Thyroid gland (tissue), 4 donors: ENCODE data around the gene SELENOT. TPM values are rescaled to one million over a fixed set of nuclear protein-coding genes. Genes with fewer than 3 reads are reported as not detected.
A peak's percentile ranks its signal among the peaks of the same experiment; 100 is the strongest.

ENCODE experiments used
- DNase-seq, 2 donors: peaks; one replicate each; pipeline ENCODE4 v3.0.0-alpha.2; 2019
- H3K27ac ChIP-seq, 3 donors: fragments of 200-600 bp; sonication (generic); 1 replicate in 2 of 3; 2 replicates in 1 of 3; pipeline ENCODE4 v1.5.1; 2016 to 2019; ENCODE audit warnings: mild to moderate bottlenecking in 1 of 3, moderate library complexity in 1 of 3
- H3K27me3 ChIP-seq: fragments of 200-600 bp; sonication (generic); one replicate; pipeline ENCODE4 v1.5.1; 2019
- H3K36me3 ChIP-seq, 2 donors: fragments of 200-600 bp; sonication (generic); one replicate each; pipeline ENCODE4 v1.5.1; 2016 to 2019
- H3K4me1 ChIP-seq, 2 donors: fragments of 200-600 bp; sonication (generic); one replicate each; pipeline ENCODE4 v1.5.1; 2017 to 2019
- H3K4me3 ChIP-seq, 3 donors: fragments of 200-600 bp; sonication (generic); replicated peaks in 1 of 3; 1 replicate in 2 of 3; 2 replicates in 1 of 3; pipeline ENCODE4 v1.5.1; 2016; ENCODE audit warnings: mild to moderate bottlenecking in 1 of 3
- H3K9me3 ChIP-seq: fragments of 200-600 bp; sonication (generic); one replicate; pipeline ENCODE4 v1.5.1; 2017
- POLR2A ChIP-seq, 2 donors: fragments of 450-650 bp; IDR thresholded peaks; one replicate each; pipeline ENCODE4 v1.6.1; 2017; ENCODE audit warnings: antibody characterized with exemption in 2 of 2, mild to moderate bottlenecking in 2 of 2, moderate library complexity in 1 of 2
- WGBS, 2 donors: methylation state at CpG; one replicate each; pipeline ENCODE4 v1.1.5; 2017; 5-methylcytosine and 5-hydroxymethylcytosine counted together
- intact Hi-C: fragments of 100-400 bp; cut with DNase I; formaldehyde crosslinking; loops from one replicate; pipeline ENCODE4 v1.15.1; 2023
- total RNA-seq, 4 donors: library from RNA; depleted of rRNA; stranded (reverse); fragments of >200 nt; gene quantifications; one replicate each; pipeline ENCODE4 v1.2.3, GENCODE V29; 2016
- TF ChIP-seq, protein P1 (sequence below), 6 experiments: fragments of 200-600 bp in 3 of 6; fragments of 450-650 bp in 3 of 6; sonication (generic) in 3 of 6; IDR thresholded peaks; one replicate each; pipeline ENCODE4 v1.5.1; 2016 to 2019; ENCODE audit warnings: antibody characterized with exemption in 6 of 6, mild to moderate bottlenecking in 2 of 6, inconsistent platforms in 1 of 6, moderate library complexity in 1 of 6

SELENOT gene
- total RNA-seq, 4 donors from 2014 or later = 98.8 to 168 (median 137) TPM

DNA sequence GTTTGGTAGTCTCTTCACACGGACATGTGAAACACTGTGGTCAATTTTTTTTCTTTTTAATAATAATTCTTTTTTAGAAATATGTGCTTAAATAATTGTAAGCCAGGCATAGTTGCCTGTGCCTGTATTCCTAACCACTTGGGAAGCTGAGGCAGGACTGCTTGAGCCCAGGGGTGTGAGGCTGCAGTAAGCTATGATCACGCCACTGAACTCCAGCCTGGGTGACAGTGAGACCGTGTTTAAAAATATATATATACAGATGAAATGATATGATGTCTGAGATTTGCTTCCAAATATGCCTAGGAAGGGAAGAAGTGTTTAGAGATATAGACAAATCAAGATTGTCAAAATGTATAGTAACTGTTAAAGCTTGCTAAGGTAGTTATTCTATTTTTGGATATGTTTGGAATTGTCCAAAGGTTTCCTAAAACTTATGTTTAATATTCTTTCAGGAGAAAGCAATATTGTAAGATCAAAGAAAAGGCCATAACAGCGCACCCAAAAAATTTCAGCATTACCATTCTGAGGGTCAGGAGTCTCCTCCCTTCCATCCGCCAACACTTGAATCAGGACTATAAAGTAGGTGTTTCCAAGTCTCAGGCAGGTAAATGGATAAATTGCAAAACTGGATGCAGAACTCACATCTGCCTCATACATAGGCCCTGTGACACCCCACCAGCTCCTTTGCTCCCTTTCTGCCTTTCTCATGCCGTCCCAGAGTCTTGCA is 532 bp upstream of the SELENOT start:
- intact Hi-C loops = loop anchor here (5.0 kb wide), 1 partner anchor 55 kb away; the partner anchor contains the start of genes EIF2A and SERP1
- peak overlapping the region; percentile 94 to 97 (median 97) for H3K27ac ChIP-seq
- 38 to 40% methylated on average over 6 of the region's 6 CpGs for WGBS, 2 donors
- no peaks in the 10 kb centered on the region for H3K9me3 ChIP-seq
- H3K4me1 ChIP-seq = peaks cover 20 to 33% of the 10 kb centered on the region in 2 donors
- DNase-seq = no peak
- H3K4me3 ChIP-seq = peak overlapping the region in 2 of 3 donors; percentile 24 to 79
- no peak for TF ChIP-seq POLR2A (IDR thresholded peaks at IDR 0.05)
- TF ChIP-seq, protein P1, sequence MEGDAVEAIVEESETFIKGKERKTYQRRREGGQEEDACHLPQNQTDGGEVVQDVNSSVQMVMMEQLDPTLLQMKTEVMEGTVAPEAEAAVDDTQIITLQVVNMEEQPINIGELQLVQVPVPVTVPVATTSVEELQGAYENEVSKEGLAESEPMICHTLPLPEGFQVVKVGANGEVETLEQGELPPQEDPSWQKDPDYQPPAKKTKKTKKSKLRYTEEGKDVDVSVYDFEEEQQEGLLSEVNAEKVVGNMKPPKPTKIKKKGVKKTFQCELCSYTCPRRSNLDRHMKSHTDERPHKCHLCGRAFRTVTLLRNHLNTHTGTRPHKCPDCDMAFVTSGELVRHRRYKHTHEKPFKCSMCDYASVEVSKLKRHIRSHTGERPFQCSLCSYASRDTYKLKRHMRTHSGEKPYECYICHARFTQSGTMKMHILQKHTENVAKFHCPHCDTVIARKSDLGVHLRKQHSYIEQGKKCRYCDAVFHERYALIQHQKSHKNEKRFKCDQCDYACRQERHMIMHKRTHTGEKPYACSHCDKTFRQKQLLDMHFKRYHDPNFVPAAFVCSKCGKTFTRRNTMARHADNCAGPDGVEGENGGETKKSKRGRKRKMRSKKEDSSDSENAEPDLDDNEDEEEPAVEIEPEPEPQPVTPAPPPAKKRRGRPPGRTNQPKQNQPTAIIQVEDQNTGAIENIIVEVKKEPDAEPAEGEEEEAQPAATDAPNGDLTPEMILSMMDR (IDR thresholded peaks at IDR 0.05) = no peak
- H3K27me3 ChIP-seq = no peaks in the 10 kb centered on the region
- H3K36me3 ChIP-seq = no peaks in the 10 kb centered on the region

DNA sequence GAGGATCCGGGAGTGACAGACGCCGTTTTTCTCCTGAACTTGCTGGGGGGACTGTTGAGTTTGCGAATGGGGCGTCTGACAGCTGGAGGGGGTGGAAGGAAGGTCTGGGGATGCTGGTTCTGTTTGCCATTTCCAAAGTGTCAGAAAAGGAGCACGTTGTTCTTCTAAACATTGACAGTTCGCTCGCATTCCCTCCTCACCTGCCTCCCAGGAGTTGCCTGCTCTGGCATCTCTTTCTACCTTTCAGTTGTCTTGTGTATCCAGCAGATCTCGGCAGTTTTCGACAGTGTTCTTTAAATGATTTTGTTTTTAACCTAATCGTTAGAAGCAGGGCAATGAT is 829 bp downstream of the SELENOT start:
- TF ChIP-seq POLR2A (IDR thresholded peaks at IDR 0.05) = no peak
- TF ChIP-seq, protein P1 (IDR thresholded peaks at IDR 0.05) = no peak
- Histone ChIP-seq H3K9me3 (no peaks in the 10 kb centered on the region), H3K4me1 (peaks cover 20 to 43% of the 10 kb centered on the region in 2 donors), H3K4me3 (peak overlapping the region; percentile 42 to 79 (median 54)), H3K27ac (peak overlapping the region; percentile 94 to 97 (median 97)), H3K27me3 (no peaks in the 10 kb centered on the region), H3K36me3 (no peaks in the 10 kb centered on the region)
- peak; percentile 26 to 35 for DNase-seq
- 0 to 1% methylated on average over 10 to 11 of the region's 11 CpGs for WGBS, 2 donors
- intact Hi-C loops = loop anchor here (5.0 kb wide), 1 partner anchor 57 kb away; the partner anchor contains the start of genes EIF2A and SERP1

DNA sequence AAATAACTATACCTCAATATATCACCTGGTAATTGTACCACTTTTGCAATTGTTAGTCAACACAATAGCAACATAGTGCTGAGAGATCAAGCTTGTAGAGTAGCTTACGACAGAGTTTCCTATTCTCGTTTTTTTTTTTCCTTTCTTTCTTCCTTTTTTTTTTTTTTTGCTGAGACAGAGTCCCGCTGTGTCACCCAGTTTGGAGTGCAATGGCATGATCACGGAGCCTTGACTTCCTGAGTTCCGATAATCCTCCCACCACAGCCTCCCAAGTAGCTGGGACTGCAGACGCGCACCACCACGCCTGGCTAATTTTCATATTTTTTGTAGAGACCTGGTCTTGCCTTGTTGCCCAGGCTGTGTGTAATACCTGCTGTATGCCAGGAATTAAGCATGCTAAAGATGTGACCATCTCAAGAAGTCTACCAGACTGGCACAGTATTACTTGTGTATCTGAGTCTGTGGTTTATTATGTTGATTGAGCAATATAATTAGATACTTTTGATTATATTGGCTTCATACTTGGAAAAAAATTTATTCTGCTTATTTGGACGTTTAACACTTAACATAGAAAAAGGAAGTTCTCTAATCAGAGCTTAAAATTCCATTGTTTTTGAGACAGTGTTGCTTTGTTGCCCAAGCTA is 3.0 kb downstream of the SELENOT start:
- Histone ChIP-seq H3K27ac (no peak overlapping the region), H3K9me3 (no peaks in the 10 kb centered on the region), H3K27me3 (no peaks in the 10 kb centered on the region), H3K4me3 (no peak overlapping the region), H3K36me3 (no peaks in the 10 kb centered on the region), H3K4me1 (peaks cover 27 to 43% of the 10 kb centered on the region in 2 donors)
- DNase-seq = no peak
- TF ChIP-seq, protein P1 (IDR thresholded peaks at IDR 0.05) = no peak
- no peak for TF ChIP-seq POLR2A (IDR thresholded peaks at IDR 0.05)
- 79 to 87% methylated on average over 9 of the region's 9 CpGs for WGBS, 2 donors
- intact Hi-C loops = no loop called here

DNA sequence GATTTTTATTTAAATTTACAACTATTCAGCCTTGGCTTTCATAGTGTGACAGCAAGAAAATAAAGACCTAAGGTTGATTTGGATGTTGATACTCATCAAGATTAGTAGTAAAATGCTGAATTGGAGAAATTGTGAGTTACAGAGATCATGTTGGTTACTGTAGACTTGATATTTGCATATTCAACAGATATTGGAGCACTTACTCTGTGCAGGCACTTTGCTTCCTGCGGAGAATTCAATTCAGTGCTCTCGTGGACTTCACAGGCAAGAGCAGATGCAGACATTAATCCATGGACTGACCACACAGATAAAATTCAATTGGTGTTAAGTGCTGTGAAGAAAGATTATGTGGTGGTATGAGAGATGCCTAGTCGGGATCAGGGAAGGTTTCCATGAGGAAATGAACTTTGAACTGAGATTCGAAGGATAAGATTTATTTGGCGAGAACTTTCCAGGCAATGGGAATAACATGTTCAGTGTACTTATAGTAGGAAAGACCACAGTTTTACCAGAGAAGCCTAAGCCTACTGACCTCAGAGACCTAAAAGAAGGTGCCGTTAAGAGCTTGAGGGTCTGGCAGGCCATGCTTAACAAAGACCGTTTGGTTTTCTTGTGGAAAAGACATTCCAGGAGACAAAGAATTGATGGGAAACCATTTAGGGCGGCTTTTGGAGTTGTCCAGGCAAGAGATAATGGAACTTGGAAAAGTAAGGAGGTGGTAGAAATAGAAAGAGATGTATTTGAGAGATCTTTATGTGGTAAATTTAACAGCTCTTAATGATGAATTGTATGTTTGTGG is 4.3 kb downstream of the SELENOT start:
- H3K27ac ChIP-seq = no peak overlapping the region
- no peak overlapping the region for H3K4me3 ChIP-seq
- intact Hi-C loops = no loop called here
- TF ChIP-seq, protein P1 (IDR thresholded peaks at IDR 0.05) = no peak
- no peak for TF ChIP-seq POLR2A (IDR thresholded peaks at IDR 0.05)
- no peak for DNase-seq
- H3K36me3 ChIP-seq = peaks cover 0 to 7% of the 10 kb centered on the region in 2 donors
- 82 to 84% methylated on average over 8 of the region's 8 CpGs for WGBS, 2 donors
- no peaks in the 10 kb centered on the region for H3K27me3 ChIP-seq
- no peaks in the 10 kb centered on the region for H3K9me3 ChIP-seq
- H3K4me1 ChIP-seq = peaks cover 20 to 36% of the 10 kb centered on the region in 2 donors
